MM.1S (cell line): ENCODE data around the gene SC5D.

Source experiments
- EZH2 ChIP-seq: fragments of 300-600 bp; sonication (generic); optimal IDR thresholded peaks from 2 replicates; pipeline ENCODE3; 2017; ENCODE audit warnings: low read depth, mild to moderate bottlenecking, antibody characterized with exemption, low read length, mixed read lengths
- EZH2phosphoT487 ChIP-seq: fragments of 300-600 bp; sonication (generic); IDR thresholded peaks from 2 replicates; pipeline ENCODE4 v1.6.1; 2018; ENCODE audit warnings: antibody characterized with exemption, low read length
- TF ChIP-seq, protein P1 (sequence below): fragments of 300-600 bp; sonication (generic); IDR thresholded peaks from 2 replicates; pipeline ENCODE4 v1.5.1; 2016; ENCODE audit warnings: antibody characterized with exemption, low read length, mixed read lengths

DNA sequence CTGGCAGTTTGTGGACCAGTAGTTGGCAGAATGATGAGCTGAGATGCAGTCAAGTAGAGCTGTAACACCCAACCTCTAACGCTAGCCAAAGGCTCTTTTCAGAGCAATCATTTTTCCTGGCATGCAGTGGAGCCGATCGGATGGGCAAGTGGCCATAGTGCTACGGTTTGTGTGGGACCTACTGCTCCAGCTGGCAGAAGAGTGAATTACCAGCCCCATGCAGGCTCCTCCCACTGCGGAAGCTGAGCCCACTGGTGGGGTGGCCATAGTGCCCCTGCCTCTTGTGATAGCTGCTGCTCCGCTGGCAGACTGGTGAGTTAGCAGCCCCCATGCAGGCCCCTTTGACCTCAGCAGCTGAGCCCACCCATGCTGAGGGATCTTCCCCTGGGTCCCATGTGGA lies 27.0 kb upstream of the SC5D start:
- TF ChIP-seq, protein P1, sequence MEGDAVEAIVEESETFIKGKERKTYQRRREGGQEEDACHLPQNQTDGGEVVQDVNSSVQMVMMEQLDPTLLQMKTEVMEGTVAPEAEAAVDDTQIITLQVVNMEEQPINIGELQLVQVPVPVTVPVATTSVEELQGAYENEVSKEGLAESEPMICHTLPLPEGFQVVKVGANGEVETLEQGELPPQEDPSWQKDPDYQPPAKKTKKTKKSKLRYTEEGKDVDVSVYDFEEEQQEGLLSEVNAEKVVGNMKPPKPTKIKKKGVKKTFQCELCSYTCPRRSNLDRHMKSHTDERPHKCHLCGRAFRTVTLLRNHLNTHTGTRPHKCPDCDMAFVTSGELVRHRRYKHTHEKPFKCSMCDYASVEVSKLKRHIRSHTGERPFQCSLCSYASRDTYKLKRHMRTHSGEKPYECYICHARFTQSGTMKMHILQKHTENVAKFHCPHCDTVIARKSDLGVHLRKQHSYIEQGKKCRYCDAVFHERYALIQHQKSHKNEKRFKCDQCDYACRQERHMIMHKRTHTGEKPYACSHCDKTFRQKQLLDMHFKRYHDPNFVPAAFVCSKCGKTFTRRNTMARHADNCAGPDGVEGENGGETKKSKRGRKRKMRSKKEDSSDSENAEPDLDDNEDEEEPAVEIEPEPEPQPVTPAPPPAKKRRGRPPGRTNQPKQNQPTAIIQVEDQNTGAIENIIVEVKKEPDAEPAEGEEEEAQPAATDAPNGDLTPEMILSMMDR: no peak
- no peak for TF ChIP-seq EZH2
- TF ChIP-seq EZH2phosphoT487: no peak
